ENCODE measurements around the gene BRIP1. TPM values are rescaled to one million over a fixed set of nuclear protein-coding genes. Genes with fewer than 3 reads are reported as not detected.

Gene BRIP1
- total RNA-seq, 1 donor from 2014 or later: 5.2 TPM

GRCh38 chr17:61734012-61734411 lies 129.3 kb downstream of the BRIP1 start:
- Mint-ChIP-seq H3K36me3 (ENCODE audit: low read depth, unreplicated experiment) (peaks cover 3% of the 10 kb centered on the region), H3K4me1 (ENCODE audit: unreplicated experiment) (no peaks in the 10 kb centered on the region), H3K27ac (ENCODE audit: unreplicated experiment) (no peak overlapping the region), H3K4me3 (ENCODE audit: unreplicated experiment) (no peak overlapping the region), H3K9me3 (ENCODE audit: unreplicated experiment) (no peaks in the 10 kb centered on the region), H3K27me3 (ENCODE audit: unreplicated experiment) (peaks cover 2% of the 10 kb centered on the region)
- DNase-seq (ENCODE audit: low spot score): no peak
- no peak for TF ChIP-seq CTCF (IDR thresholded peaks at IDR 0.05; ENCODE audit: unreplicated experiment)

GRCh38 chr17:61733021-61733420 lies 130.3 kb downstream of the BRIP1 start:
- no peak for TF ChIP-seq CTCF (IDR thresholded peaks at IDR 0.05; ENCODE audit: unreplicated experiment)
- H3K4me1 Mint-ChIP-seq (ENCODE audit: unreplicated experiment): peaks cover 5% of the 10 kb centered on the region
- no peak for DNase-seq (ENCODE audit: low spot score)
- no peak overlapping the region for H3K4me3 Mint-ChIP-seq (ENCODE audit: unreplicated experiment)
- no peak overlapping the region for H3K27ac Mint-ChIP-seq (ENCODE audit: unreplicated experiment)
- H3K27me3 Mint-ChIP-seq (ENCODE audit: unreplicated experiment): peaks cover 2% of the 10 kb centered on the region
- H3K36me3 Mint-ChIP-seq (ENCODE audit: low read depth, unreplicated experiment): peaks cover 3% of the 10 kb centered on the region
- H3K9me3 Mint-ChIP-seq (ENCODE audit: unreplicated experiment): no peaks in the 10 kb centered on the region

- H3K4me1 Mint-ChIP-seq (ENCODE audit: unreplicated experiment): peaks cover 5% of the 10 kb centered on the region
- no peaks in the 10 kb centered on the region for H3K36me3 Mint-ChIP-seq (ENCODE audit: low read depth, unreplicated experiment)
- no peak overlapping the region for H3K27ac Mint-ChIP-seq (ENCODE audit: unreplicated experiment)
- H3K9me3 Mint-ChIP-seq (ENCODE audit: unreplicated experiment): no peaks in the 10 kb centered on the region
- peaks cover 2% of the 10 kb centered on the region for H3K27me3 Mint-ChIP-seq (ENCODE audit: unreplicated experiment)
- no peak for DNase-seq (ENCODE audit: low spot score)
- no peak overlapping the region for H3K4me3 Mint-ChIP-seq (ENCODE audit: unreplicated experiment)
- no peak for TF ChIP-seq CTCF (IDR thresholded peaks at IDR 0.05; ENCODE audit: unreplicated experiment)
Observed at GRCh38 chr17:61732169-61732568, 131.2 kb downstream of the BRIP1 start.

- DNase-seq (ENCODE audit: low spot score): no peak
- Mint-ChIP-seq H3K36me3 (ENCODE audit: low read depth, unreplicated experiment) (no peaks in the 10 kb centered on the region), H3K27ac (ENCODE audit: unreplicated experiment) (no peak overlapping the region), H3K4me1 (ENCODE audit: unreplicated experiment) (peaks cover 5% of the 10 kb centered on the region), H3K9me3 (ENCODE audit: unreplicated experiment) (no peaks in the 10 kb centered on the region), H3K27me3 (ENCODE audit: unreplicated experiment) (peaks cover 2% of the 10 kb centered on the region), H3K4me3 (ENCODE audit: unreplicated experiment) (no peak overlapping the region)
- TF ChIP-seq CTCF (IDR thresholded peaks at IDR 0.05; ENCODE audit: unreplicated experiment): no peak
Observed at GRCh38 chr17:61731330-61731729, 132.0 kb downstream of the BRIP1 start.

GRCh38 chr17:61729690-61730268 lies 133.5 kb downstream of the BRIP1 start:
- H3K4me1 Mint-ChIP-seq (ENCODE audit: unreplicated experiment): peaks cover 5% of the 10 kb centered on the region
- no peaks in the 10 kb centered on the region for H3K9me3 Mint-ChIP-seq (ENCODE audit: unreplicated experiment)
- no peak for TF ChIP-seq CTCF (IDR thresholded peaks at IDR 0.05; ENCODE audit: unreplicated experiment)
- DNase-seq (ENCODE audit: low spot score): no peak
- no peak overlapping the region for H3K4me3 Mint-ChIP-seq (ENCODE audit: unreplicated experiment)
- peaks cover 2% of the 10 kb centered on the region for H3K27me3 Mint-ChIP-seq (ENCODE audit: unreplicated experiment)
- H3K36me3 Mint-ChIP-seq (ENCODE audit: low read depth, unreplicated experiment): no peaks in the 10 kb centered on the region
- no peak overlapping the region for H3K27ac Mint-ChIP-seq (ENCODE audit: unreplicated experiment)

Measured in endothelial cell (in vitro differentiated cells).